B cell (primary cell): ENCODE measurements around the gene PCDHGB2. TPM values are rescaled to one million over a fixed set of nuclear protein-coding genes. Genes with fewer than 3 reads are reported as not detected.

ENCODE experiments used
- ATAC-seq: fragments of 200-7000 bp; cut with Tn5 transposase; one replicate; pipeline ENCODE4 v1.10.0; 2021; ENCODE audit warnings: low read depth, mild to moderate bottlenecking, moderate number of reproducible peaks, moderate library complexity
- CTCF ChIA-PET: fragments of 350-600 bp; sonication (Branson Sonifier 250); formaldehyde crosslinking; loops from one replicate; lab custom pipeline; 2021; ENCODE audit warnings: antibody characterized with exemption, inconsistent platforms; lab: Charles Lee
- POLR2A ChIA-PET: fragments of 350-600 bp; sonication (Branson Sonifier 250); formaldehyde crosslinking; loops from one replicate; lab custom pipeline; 2021; ENCODE audit warnings: antibody characterized with exemption; lab: Charles Lee
- DNase-seq: peaks from one replicate; pipeline ENCODE4 v3.0.0; 2013
- H2AFZ ChIP-seq: 2 replicates; pipeline ENCODE4 v1.6.1; 2012; ENCODE audit warnings: mild to moderate bottlenecking, low read depth, low read length; ENCODE audit not compliant: insufficient read depth, poor library complexity, severe bottlenecking
- H3K27ac ChIP-seq, 2 donors: 1 replicate in 1 of 2; 2 replicates in 1 of 2; pipeline ENCODE4 v1.5.1; 2012 to 2013; ENCODE audit warnings: low read length in 2 of 2, mild to moderate bottlenecking in 2 of 2, moderate library complexity in 1 of 2
- H3K27me3 ChIP-seq, 4 experiments: fragments of 200-600 bp in 1 of 4; sonication (generic) in 1 of 4; replicated peaks in 1 of 4; 1 replicate in 2 of 4; 2 replicates in 2 of 4; pipeline versions ENCODE4 v1.6.1 to v1.7.0; 2013 to 2016; ENCODE audit warnings: low read length in 3 of 4, mild to moderate bottlenecking in 2 of 4, mixed read lengths in 1 of 4, moderate library complexity in 1 of 4; ENCODE audit not compliant: insufficient read depth in 4 of 4, control insufficient read depth in 3 of 4; ENCODE audit errors: control extremely low read depth in 1 of 4
- H3K36me3 ChIP-seq, 2 experiments: replicated peaks in 1 of 2; 1 replicate in 1 of 2; 2 replicates in 1 of 2; pipeline versions ENCODE4 v1.6.1 to v1.7.1; 2013; ENCODE audit warnings: low read length in 1 of 2; ENCODE audit not compliant: insufficient read depth in 2 of 2, control insufficient read depth in 1 of 2; ENCODE audit errors: control extremely low read depth in 1 of 2, extremely low read depth in 1 of 2
- H3K4me1 ChIP-seq, 2 donors: fragments of 200-600 bp in 1 of 2; sonication (generic) in 1 of 2; 1 replicate in 1 of 2; 2 replicates in 1 of 2; pipeline versions ENCODE4 v1.5.1 to v1.6.1; 2013 to 2017; ENCODE audit warnings: low read length in 2 of 2; ENCODE audit not compliant: control insufficient read depth in 2 of 2, insufficient read depth in 2 of 2
- H3K4me2 ChIP-seq: replicated peaks from 2 replicates; pipeline ENCODE3; 2012; ENCODE audit warnings: mild to moderate bottlenecking, low read depth, low read length; ENCODE audit not compliant: poor library complexity, severe bottlenecking
- H3K4me3 ChIP-seq, 5 experiments: fragments of 200-600 bp in 1 of 5; sonication (generic) in 1 of 5; 1 replicate in 3 of 5; 2 replicates in 2 of 5; pipeline versions ENCODE4 v1.5.1 to v1.7.0; 2011 to 2016; ENCODE audit warnings: low read length in 4 of 5, mild to moderate bottlenecking in 4 of 5, low read depth in 2 of 5, control low read depth in 1 of 5, moderate library complexity in 1 of 5; ENCODE audit not compliant: insufficient read depth in 1 of 5; ENCODE audit errors: control extremely low read depth in 1 of 5, extremely low read depth in 1 of 5
- H3K79me2 ChIP-seq: fragments of 200-600 bp; sonication (generic); one replicate; pipeline ENCODE4 v1.6.0; 2016; ENCODE audit warnings: low read length; ENCODE audit not compliant: control insufficient read depth, insufficient read depth
- H3K9ac ChIP-seq: fragments of 200-600 bp; sonication (generic); 2 replicates; pipeline ENCODE4 v1.6.1; 2017; ENCODE audit warnings: mild to moderate bottlenecking, low read length, moderate library complexity
- H3K9me3 ChIP-seq, 3 donors: one replicate each; pipeline versions ENCODE4 v1.6.1 to v1.7.1; 2013; ENCODE audit warnings: low read length in 2 of 3; ENCODE audit not compliant: control insufficient read depth in 2 of 3, insufficient read depth in 1 of 3; ENCODE audit errors: control extremely low read depth in 1 of 3
- H4K20me1 ChIP-seq: 2 replicates; pipeline ENCODE4 v1.6.0; 2012; ENCODE audit warnings: mild to moderate bottlenecking, low read length; ENCODE audit not compliant: insufficient read depth, control insufficient read depth, poor library complexity, severe bottlenecking
- H3K27ac Mint-ChIP-seq: one replicate; pipeline ENCODE4 v1.8.0; 2021; ENCODE audit warnings: mixed read lengths
- H3K27me3 Mint-ChIP-seq: one replicate; pipeline ENCODE4 v1.8.0; 2021; ENCODE audit warnings: mixed read lengths
- H3K4me1 Mint-ChIP-seq: one replicate; pipeline ENCODE4 v1.8.0; 2021; ENCODE audit warnings: mixed read lengths
- H3K4me3 Mint-ChIP-seq: one replicate; pipeline ENCODE4 v1.8.0; 2021; ENCODE audit warnings: mixed read lengths
- H3K9me3 Mint-ChIP-seq: one replicate; pipeline ENCODE4 v1.8.0; 2022; ENCODE audit warnings: mixed read lengths; ENCODE audit not compliant: insufficient read depth
- CTCF ChIP-seq: fragments of 200-600 bp; IDR thresholded peaks from one replicate; pipeline ENCODE4 v1.8.0; 2022; ENCODE audit warnings: antibody characterized with exemption, mild to moderate bottlenecking
- EZH2 ChIP-seq: IDR thresholded peaks from 2 replicates; pipeline ENCODE4 v1.6.1; 2012; ENCODE audit warnings: borderline replicate concordance, low read depth, mild to moderate bottlenecking, moderate library complexity, low read length; ENCODE audit not compliant: insufficient read depth, poor library complexity, severe bottlenecking
- WGBS: methylation state at CpG from one replicate; pipeline ENCODE4 v1.1.5; 2013; ENCODE audit warnings: missing lambda C conversion rate; ENCODE audit not compliant: insufficient coverage; 5-methylcytosine and 5-hydroxymethylcytosine counted together
- intact Hi-C: fragments of 100-400 bp; cut with micrococcal nuclease; formaldehyde crosslinking; loops from one replicate; pipeline ENCODE4 v1.10.0; 2022
- polyA plus RNA-seq: library from polyadenylated mRNA; depleted of rRNA; stranded (reverse); fragments of >200 nt; gene quantifications from 2 replicates; pipeline ENCODE4 v1.2.3, GENCODE V29; 2012
- total RNA-seq, 2 donors: library from RNA; stranded (reverse); fragments of 120-200 nt in 1 of 2; gene quantifications; 1 replicate in 1 of 2; 2 replicates in 1 of 2; pipeline versions ENCODE4 v1.2.3 to v1.2.4, GENCODE V29; 2013 to 2022

The PCDHGB2 gene
- total and polyA plus RNA-seq, 2 donors (not counting 1 experiment from before 2014, with no cell fraction given): 0.66 to 3.9 TPM

- POLR2A ChIA-PET: interaction anchor here (1.1 to 1.5 kb wide), 2 partner anchors 244 to 918 kb away, joined by 3 to 6 read pairs; partner anchors contain the start of gene ANKHD1
- intact Hi-C loops: loop anchor here (1.0 to 10.0 kb wide), 11 partner anchors 95 to 1451 kb away; partner anchors contain the start of genes ANKHD1, APBB3, ARHGAP26 and DELE1
- H3K9me3 Mint-ChIP-seq: peaks cover 27% of the 10 kb centered on the region
- Histone ChIP-seq H3K27ac (peak overlapping the region in 1 of 2 donors; percentile 95), H3K9ac (peak overlapping the region; percentile 89), H3K36me3 (peaks cover 11 to 19% of the 10 kb centered on the region in 2 experiments), H3K4me3 (peak overlapping the region; percentile 78 to 100 (median 97)), H4K20me1 (no peaks in the 10 kb centered on the region), H3K4me1 (peaks cover 17 to 20% of the 10 kb centered on the region in 2 donors), H3K4me2 (peak overlapping the region; percentile 74), H3K79me2 (peaks cover 37% of the 10 kb centered on the region), H2AFZ (no peak overlapping the region), H3K9me3 (peaks cover 25 to 66% (median 56%) of the 10 kb centered on the region in 3 donors), H3K27me3 (no peaks in the 10 kb centered on the region)
- DNase-seq (no peak), ATAC-seq (no peak)
- peak overlapping the region; percentile 96 for H3K4me3 Mint-ChIP-seq
- H3K27ac Mint-ChIP-seq: peak overlapping the region; percentile 98
- TF ChIP-seq CTCF (no peak), EZH2 (no peak)
- CTCF ChIA-PET: interaction anchor here (0.7 to 4.4 kb wide), 23 partner anchors 9 to 331 kb away, joined by 3 to 37 read pairs (median 5); partner anchors contain the start of genes FCHSD1, PCDHGA10, PCDHGA12 and PCDHGA3
- H3K4me1 Mint-ChIP-seq: peaks cover 34% of the 10 kb centered on the region
- no peaks in the 10 kb centered on the region for H3K27me3 Mint-ChIP-seq
- 90% methylated on average over 3 of the region's 5 CpGs for WGBS
Observed at GRCh38 chr5:141319699-141320098, 40.1 kb upstream of the PCDHGB2 start.
